ENCODE results near the gene ZG16.
"Not testable (repeated sequence)": the region's sequence is repeated elsewhere in the genome, so short reads cannot be mapped to it uniquely, and the experiment has no call there.

Gene ZG16

DNA sequence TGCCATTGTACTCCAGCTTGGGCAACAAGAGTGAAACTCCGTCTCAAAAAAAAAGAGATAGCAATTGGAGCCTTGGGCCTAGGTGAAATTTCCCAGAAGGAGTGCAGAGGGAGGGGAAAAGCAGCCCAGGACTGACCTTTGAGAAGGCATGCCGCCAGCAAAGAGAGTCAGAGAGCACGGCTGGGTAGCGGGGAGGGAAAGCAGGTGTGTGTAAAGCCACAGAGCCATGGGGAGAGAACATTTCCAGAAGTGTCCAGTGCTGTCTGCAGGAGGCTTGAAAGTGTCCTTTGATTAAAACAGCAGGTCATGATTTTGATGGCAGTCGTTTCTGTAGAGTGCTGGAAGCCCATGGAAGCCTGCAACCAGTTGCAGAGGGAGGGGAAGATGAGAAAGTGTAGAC, 40.3 kb upstream of the ZG16 start:
- no peak for TF ChIP-seq CTCF (IDR thresholded peaks at IDR 0.05; ENCODE audit: low read depth, low read length, missing control alignments)
- H3K4me3 ChIP-seq (replicated peaks; ENCODE audit: low read depth, low read length), result no peak overlapping the region
- no peak for DNase-seq (ENCODE audit: extremely low read depth, low read depth)

GRCh38 chr16:29738514-29738913, 39.5 kb upstream of the ZG16 start:
- DNase-seq (ENCODE audit: extremely low read depth, low read depth), result no peak
- TF ChIP-seq CTCF (IDR thresholded peaks at IDR 0.05; ENCODE audit: low read depth, low read length, missing control alignments), result no peak
- no peak overlapping the region for H3K4me3 ChIP-seq (replicated peaks; ENCODE audit: low read depth, low read length)

- not testable (repeated sequence) for H3K4me3 ChIP-seq (replicated peaks; ENCODE audit: low read depth, low read length); DNase-seq (ENCODE audit: extremely low read depth, low read depth)
Measured at GRCh38 chr16:29739927-29740629, 38.0 kb upstream of the ZG16 start.

- not testable (repeated sequence) for DNase-seq (ENCODE audit: extremely low read depth, low read depth); H3K4me3 ChIP-seq (replicated peaks; ENCODE audit: low read depth, low read length)
Measured at GRCh38 chr16:29740630-29741015, 37.4 kb upstream of the ZG16 start.

- no peak for DNase-seq (ENCODE audit: extremely low read depth, low read depth)
- no peak overlapping the region for H3K4me3 ChIP-seq (replicated peaks; ENCODE audit: low read depth, low read length)
- TF ChIP-seq CTCF (IDR thresholded peaks at IDR 0.05; ENCODE audit: low read depth, low read length, missing control alignments), result no peak
Measured at GRCh38 chr16:29742683-29743275, 35.3 kb upstream of the ZG16 start.

DNA sequence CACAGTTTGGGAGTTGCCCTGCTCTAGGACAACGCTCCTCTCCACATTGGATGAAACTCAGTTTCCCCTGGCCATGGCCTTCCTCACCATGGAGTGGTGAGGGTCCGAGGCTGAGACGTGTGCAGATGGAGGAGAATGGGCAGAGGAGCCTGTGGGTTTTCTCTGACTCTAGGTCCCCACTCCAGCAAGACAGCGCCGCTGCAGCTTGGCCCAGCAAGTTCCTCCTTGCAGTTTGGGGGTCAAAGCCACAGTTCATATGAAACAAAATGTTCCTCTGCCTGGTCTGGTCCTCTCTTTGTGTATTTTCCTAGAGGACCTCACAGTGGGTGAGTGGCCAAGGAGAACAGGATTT, 34.6 kb upstream of the ZG16 start:
- no peak overlapping the region for H3K4me3 ChIP-seq (replicated peaks; ENCODE audit: low read depth, low read length)
- DNase-seq (ENCODE audit: extremely low read depth, low read depth), result no peak
- TF ChIP-seq CTCF (IDR thresholded peaks at IDR 0.05; ENCODE audit: low read depth, low read length, missing control alignments), result no peak

GRCh38 chr16:29743827-29744531, 34.1 kb upstream of the ZG16 start:
- H3K4me3 ChIP-seq (replicated peaks; ENCODE audit: low read depth, low read length), result no peak overlapping the region
- DNase-seq (ENCODE audit: extremely low read depth, low read depth), result no peak
- TF ChIP-seq CTCF (IDR thresholded peaks at IDR 0.05; ENCODE audit: low read depth, low read length, missing control alignments), result no peak
